Mammary epithelial cell (primary cell): ENCODE data around the gene CDKN2B-AS1.

Experiments used
- CTCF ChIP-seq, 2 donors: IDR thresholded peaks in 1 of 2; conservative IDR thresholded peaks in 1 of 2; 2 replicates each; pipeline ENCODE4 v1.5.1; 2011 to 2012; ENCODE audit warnings: inconsistent platforms in 2 of 2, low read length in 2 of 2, mild to moderate bottlenecking in 2 of 2, control low read depth in 1 of 2, low read depth in 1 of 2; ENCODE audit not compliant: insufficient read depth in 1 of 2; ENCODE audit errors: extremely low read depth in 1 of 2
- EZH2 ChIP-seq: IDR thresholded peaks from 2 replicates; pipeline ENCODE4 v1.6.1; 2012; ENCODE audit warnings: low read length, inconsistent platforms, borderline replicate concordance

- TF ChIP-seq CTCF (conservative IDR thresholded peaks at IDR 0.05 in 1 of 2, IDR thresholded peaks at IDR 0.05 in 1 of 2; ENCODE audit: extremely low read depth in 1 of 2, insufficient read depth in 1 of 2, low read depth in 1 of 2, low read length in 2 of 2) (no peak), EZH2 (no peak)
Observed at GRCh38 chr9:22084336-22085035, 89.9 kb downstream of the CDKN2B-AS1 start.
